ENCODE data around the gene MIA.
A peak's percentile ranks its signal among the peaks of the same experiment; 100 is the strongest.

Gene MIA

GRCh38 chr19:40791996-40792395 lies 16.7 kb downstream of the MIA start:
- no peak for DNase-seq (ENCODE audit: low read depth)
- H3K4me3 ChIP-seq (ENCODE audit: low read depth, low read length): no peak overlapping the region
- TF ChIP-seq CTCF (IDR thresholded peaks at IDR 0.05; ENCODE audit: insufficient read depth, low read depth, low read length, missing control alignments): no peak

- H3K4me3 ChIP-seq (ENCODE audit: low read depth, low read length): no peak overlapping the region
- no peak for TF ChIP-seq CTCF (IDR thresholded peaks at IDR 0.05; ENCODE audit: insufficient read depth, low read depth, low read length, missing control alignments)
- DNase-seq (ENCODE audit: low read depth): no peak
These were observed 22.0 kb downstream of the MIA start for GRCh38 chr19:40797166-40797962.

GRCh38 chr19:40797963-40798682 lies 22.8 kb downstream of the MIA start:
- peak overlapping the region; percentile 67 for H3K4me3 ChIP-seq (ENCODE audit: low read depth, low read length)
- DNase-seq (ENCODE audit: low read depth): peak; percentile 91
- peak; percentile 45 for TF ChIP-seq CTCF (IDR thresholded peaks at IDR 0.05; ENCODE audit: insufficient read depth, low read depth, low read length, missing control alignments)

GRCh38 chr19:40798683-40799557 lies 23.6 kb downstream of the MIA start, which contains the start of gene EGLN2:
EGLN2 (plus strand) TSS chr19:40799191; CDS start chr19:40800573, 1,382 bp downstream.
- no peak for TF ChIP-seq CTCF (IDR thresholded peaks at IDR 0.05; ENCODE audit: insufficient read depth, low read depth, low read length, missing control alignments)
- H3K4me3 ChIP-seq (ENCODE audit: low read depth, low read length): peak within 1 kb of the TSS; percentile 89
- peak; percentile 100 for DNase-seq (ENCODE audit: low read depth)

- H3K4me3 ChIP-seq (ENCODE audit: low read depth, low read length): peak overlapping the region; percentile 89
- DNase-seq (ENCODE audit: low read depth): peak; percentile 58
- TF ChIP-seq CTCF (IDR thresholded peaks at IDR 0.05; ENCODE audit: insufficient read depth, low read depth, low read length, missing control alignments): no peak
These were observed 24.4 kb downstream of the MIA start for GRCh38 chr19:40799558-40800338.

Measured in GM12865 (cell line).